Measurements from ENCODE around the gene LDLRAD3. TPM values are rescaled to one million over a fixed set of nuclear protein-coding genes. Genes with fewer than 3 reads are reported as not detected.

The LDLRAD3 gene
- polyA plus RNA-seq, 1 experiment, result 7.8 TPM

DNA sequence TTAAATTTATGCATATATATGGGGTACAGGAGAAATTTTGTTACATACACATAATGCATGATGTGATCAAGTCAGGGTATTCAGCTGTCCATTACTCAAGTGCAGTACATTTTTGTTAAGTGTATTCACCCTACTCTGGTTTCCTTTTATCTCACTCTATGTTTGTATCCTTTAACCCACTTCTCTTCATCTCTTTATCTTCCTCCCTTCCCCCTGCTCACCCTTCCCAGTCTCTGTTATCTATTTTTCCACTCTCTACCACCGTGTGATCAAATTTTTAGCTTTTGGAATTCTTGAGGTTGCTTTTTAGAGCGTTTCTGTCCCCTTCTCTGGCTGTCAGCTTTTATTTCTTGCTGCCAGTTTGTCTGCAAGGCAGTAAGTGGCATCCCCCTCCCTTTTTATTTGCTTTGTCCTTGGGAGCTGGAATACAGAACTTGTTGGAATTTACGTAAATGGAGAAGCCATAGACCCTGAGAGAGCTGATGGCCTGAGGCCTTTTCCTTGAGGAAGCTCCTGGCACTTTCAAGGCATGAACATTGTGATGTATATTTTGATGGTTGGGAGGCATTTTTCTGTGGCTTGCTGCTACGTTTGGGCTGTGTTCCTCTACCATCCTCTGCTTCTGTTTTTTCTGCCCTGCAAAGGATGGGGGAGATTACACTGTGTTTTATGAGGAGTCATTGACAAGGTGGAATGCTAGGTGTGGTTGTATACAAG, 148.6 kb downstream of the LDLRAD3 start:
- no peak for DNase-seq (ENCODE audit: low read depth, low spot score)
- Histone ChIP-seq H3K9me3 (ENCODE audit: control insufficient read depth, insufficient read depth, low read length) (peaks cover 7% of the 10 kb centered on the region), H3K27ac (ENCODE audit: low read depth, low read length) (no peak overlapping the region), H3K4me3 (ENCODE audit: low read depth, low read length) (no peak overlapping the region), H3K27me3 (ENCODE audit: control insufficient read depth, insufficient read depth, low read length) (no peaks in the 10 kb centered on the region)
- ChIA-PET POLR2A (no interaction called here), CTCF (interaction anchor here (1.2 to 2.8 kb wide), 3 partner anchors 39 to 270 kb away, joined by 3 to 16 read pairs (median 9); no protein-coding TSS in a partner anchor)
- no peak for TF ChIP-seq CTCF (IDR thresholded peaks at IDR 0.05; ENCODE audit: low read depth, low read length)

DNA sequence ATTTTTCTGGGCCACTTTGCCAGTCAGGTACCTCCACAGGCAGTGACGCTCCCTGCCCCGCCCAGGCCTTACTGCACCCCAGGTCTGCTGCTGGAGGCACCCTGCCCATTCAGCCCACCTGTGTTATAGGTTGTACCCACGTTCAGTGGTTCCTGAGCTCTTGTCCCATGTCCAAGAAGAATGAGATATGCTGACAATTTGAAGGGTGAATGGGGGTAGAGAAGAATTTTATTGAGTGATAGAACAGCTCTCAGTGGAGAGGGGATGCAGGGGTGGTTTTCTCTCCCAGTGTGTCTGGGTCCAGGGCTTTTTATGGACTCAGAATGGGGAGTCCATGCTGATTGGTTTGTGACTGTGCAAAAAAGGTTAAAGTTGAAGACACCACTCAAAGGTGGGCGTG, 149.7 kb downstream of the LDLRAD3 start:
- DNase-seq (ENCODE audit: low read depth, low spot score), result no peak
- POLR2A ChIA-PET, result no interaction called here
- H3K27ac ChIP-seq (ENCODE audit: low read depth, low read length), result no peak overlapping the region
- CTCF ChIA-PET, result interaction anchor here (1.2 to 2.8 kb wide), 2 partner anchors 51 to 271 kb away, joined by 3 to 16 read pairs; no protein-coding TSS in a partner anchor
- H3K27me3 ChIP-seq (ENCODE audit: control insufficient read depth, insufficient read depth, low read length), result no peaks in the 10 kb centered on the region
- no peak overlapping the region for H3K4me3 ChIP-seq (ENCODE audit: low read depth, low read length)
- peaks cover 7% of the 10 kb centered on the region for H3K9me3 ChIP-seq (ENCODE audit: control insufficient read depth, insufficient read depth, low read length)
- no peak for TF ChIP-seq CTCF (IDR thresholded peaks at IDR 0.05; ENCODE audit: low read depth, low read length)

DNA sequence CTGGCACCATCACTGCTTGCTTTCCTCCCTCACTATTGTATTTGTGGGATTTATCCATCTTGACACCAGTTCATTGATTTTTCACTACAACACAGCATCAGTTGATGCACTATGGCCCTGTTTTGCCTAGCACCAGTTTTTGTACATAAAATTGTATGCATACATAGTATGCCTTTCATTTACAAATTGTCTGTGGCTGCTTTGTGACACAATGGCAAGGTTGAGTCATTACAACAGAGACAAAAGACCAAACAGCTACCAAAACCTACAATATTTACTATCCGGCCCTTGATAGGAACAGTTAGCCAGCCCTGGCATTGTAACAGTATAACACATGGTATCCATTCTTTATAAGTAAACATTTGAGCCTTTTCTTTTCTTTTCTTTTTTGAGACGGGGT, 150.3 kb downstream of the LDLRAD3 start:
- H3K9me3 ChIP-seq (ENCODE audit: control insufficient read depth, insufficient read depth, low read length), result peaks cover 7% of the 10 kb centered on the region
- no peaks in the 10 kb centered on the region for H3K27me3 ChIP-seq (ENCODE audit: control insufficient read depth, insufficient read depth, low read length)
- no peak overlapping the region for H3K27ac ChIP-seq (ENCODE audit: low read depth, low read length)
- no peak for DNase-seq (ENCODE audit: low read depth, low spot score)
- ChIA-PET CTCF (no interaction called here), POLR2A (no interaction called here)
- no peak for TF ChIP-seq CTCF (IDR thresholded peaks at IDR 0.05; ENCODE audit: low read depth, low read length)
- no peak overlapping the region for H3K4me3 ChIP-seq (ENCODE audit: low read depth, low read length)

- Histone ChIP-seq H3K4me3 (ENCODE audit: low read depth, low read length) (no peak overlapping the region), H3K27ac (ENCODE audit: low read depth, low read length) (no peak overlapping the region), H3K27me3 (ENCODE audit: control insufficient read depth, insufficient read depth, low read length) (no peaks in the 10 kb centered on the region), H3K9me3 (ENCODE audit: control insufficient read depth, insufficient read depth, low read length) (peaks cover 7% of the 10 kb centered on the region)
- DNase-seq (ENCODE audit: low read depth, low spot score), result no peak
- CTCF ChIA-PET, result interaction anchor here (1.7 kb wide), 1 partner anchor 274 kb away, joined by 7 read pairs; no protein-coding TSS in a partner anchor
- POLR2A ChIA-PET, result no interaction called here
- no peak for TF ChIP-seq CTCF (IDR thresholded peaks at IDR 0.05; ENCODE audit: low read depth, low read length)
These were observed 151.9 kb downstream of the LDLRAD3 start for GRCh38 chr11:36095716-36096115.

GRCh38 chr11:36097219-36097650, 153.4 kb downstream of the LDLRAD3 start:
- ChIA-PET CTCF (interaction anchor here (1.0 to 1.7 kb wide), 2 partner anchors 55 to 275 kb away, joined by 7 read pairs; no protein-coding TSS in a partner anchor), POLR2A (no interaction called here)
- no peak for TF ChIP-seq CTCF (IDR thresholded peaks at IDR 0.05; ENCODE audit: low read depth, low read length)
- no peak for DNase-seq (ENCODE audit: low read depth, low spot score)
- Histone ChIP-seq H3K27me3 (ENCODE audit: control insufficient read depth, insufficient read depth, low read length) (no peaks in the 10 kb centered on the region), H3K27ac (ENCODE audit: low read depth, low read length) (no peak overlapping the region), H3K9me3 (ENCODE audit: control insufficient read depth, insufficient read depth, low read length) (peaks cover 7% of the 10 kb centered on the region), H3K4me3 (ENCODE audit: low read depth, low read length) (no peak overlapping the region)
